ENCODE data around the gene ZNF586.
"Not testable (repeated sequence)": the region's sequence is repeated elsewhere in the genome, so short reads cannot be mapped to it uniquely, and the experiment has no call there.

ZNF586 gene

DNA sequence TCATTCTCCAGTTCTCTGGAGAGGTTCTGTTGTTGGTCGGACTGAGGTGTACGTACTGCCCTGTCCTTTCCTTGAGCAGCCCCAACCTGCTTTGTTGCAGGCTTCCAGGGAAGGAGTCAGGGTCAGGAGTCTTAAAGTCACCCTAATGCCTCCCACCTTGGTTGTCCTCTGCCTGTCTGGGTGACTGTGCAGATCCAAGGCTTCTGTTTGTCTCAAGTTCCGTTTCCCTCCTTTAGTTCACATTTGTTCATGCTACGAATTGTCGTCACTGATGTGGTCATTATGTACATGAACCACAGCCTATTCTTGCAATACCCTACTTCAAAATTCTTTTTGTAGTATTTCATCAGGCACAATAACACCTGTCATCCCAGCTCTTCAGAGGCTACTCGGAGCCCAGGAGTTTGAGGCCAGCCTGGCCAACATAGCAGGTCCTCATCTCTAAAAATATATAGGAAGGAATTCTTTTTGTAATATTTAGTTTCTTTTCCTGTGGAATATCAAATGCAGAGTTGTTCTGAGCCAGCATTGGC is 7.4 kb downstream of the ZNF586 start:
- H3K4me3 ChIP-seq (ENCODE audit: low read depth, low read length), result no peak overlapping the region
- TF ChIP-seq, protein P1, sequence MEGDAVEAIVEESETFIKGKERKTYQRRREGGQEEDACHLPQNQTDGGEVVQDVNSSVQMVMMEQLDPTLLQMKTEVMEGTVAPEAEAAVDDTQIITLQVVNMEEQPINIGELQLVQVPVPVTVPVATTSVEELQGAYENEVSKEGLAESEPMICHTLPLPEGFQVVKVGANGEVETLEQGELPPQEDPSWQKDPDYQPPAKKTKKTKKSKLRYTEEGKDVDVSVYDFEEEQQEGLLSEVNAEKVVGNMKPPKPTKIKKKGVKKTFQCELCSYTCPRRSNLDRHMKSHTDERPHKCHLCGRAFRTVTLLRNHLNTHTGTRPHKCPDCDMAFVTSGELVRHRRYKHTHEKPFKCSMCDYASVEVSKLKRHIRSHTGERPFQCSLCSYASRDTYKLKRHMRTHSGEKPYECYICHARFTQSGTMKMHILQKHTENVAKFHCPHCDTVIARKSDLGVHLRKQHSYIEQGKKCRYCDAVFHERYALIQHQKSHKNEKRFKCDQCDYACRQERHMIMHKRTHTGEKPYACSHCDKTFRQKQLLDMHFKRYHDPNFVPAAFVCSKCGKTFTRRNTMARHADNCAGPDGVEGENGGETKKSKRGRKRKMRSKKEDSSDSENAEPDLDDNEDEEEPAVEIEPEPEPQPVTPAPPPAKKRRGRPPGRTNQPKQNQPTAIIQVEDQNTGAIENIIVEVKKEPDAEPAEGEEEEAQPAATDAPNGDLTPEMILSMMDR (IDR thresholded peaks at IDR 0.05; ENCODE audit: borderline replicate concordance, insufficient read depth, low read depth, low read length), result no peak

DNA sequence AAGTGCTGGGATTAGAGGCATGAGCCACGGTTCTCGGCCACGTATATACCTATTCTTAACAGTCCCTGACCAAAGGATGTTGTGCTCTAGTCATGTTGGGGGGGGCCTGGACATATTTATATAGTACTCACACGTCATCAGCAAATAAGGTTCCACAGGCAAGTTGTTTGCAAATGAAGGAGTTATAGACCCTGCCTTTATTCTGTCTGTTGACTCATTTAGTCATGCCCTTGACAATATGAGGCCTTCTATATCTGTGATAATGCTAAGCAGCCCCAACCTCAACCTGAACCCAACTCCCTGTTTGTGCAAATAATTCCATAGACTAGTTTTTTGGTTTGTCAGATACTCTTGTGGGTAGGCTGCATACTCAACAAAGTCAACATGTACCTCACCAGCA is 8.9 kb downstream of the ZNF586 start:
- TF ChIP-seq, protein P1 (IDR thresholded peaks at IDR 0.05; ENCODE audit: borderline replicate concordance, insufficient read depth, low read depth, low read length), result no peak
- no peak overlapping the region for H3K4me3 ChIP-seq (ENCODE audit: low read depth, low read length)

DNA sequence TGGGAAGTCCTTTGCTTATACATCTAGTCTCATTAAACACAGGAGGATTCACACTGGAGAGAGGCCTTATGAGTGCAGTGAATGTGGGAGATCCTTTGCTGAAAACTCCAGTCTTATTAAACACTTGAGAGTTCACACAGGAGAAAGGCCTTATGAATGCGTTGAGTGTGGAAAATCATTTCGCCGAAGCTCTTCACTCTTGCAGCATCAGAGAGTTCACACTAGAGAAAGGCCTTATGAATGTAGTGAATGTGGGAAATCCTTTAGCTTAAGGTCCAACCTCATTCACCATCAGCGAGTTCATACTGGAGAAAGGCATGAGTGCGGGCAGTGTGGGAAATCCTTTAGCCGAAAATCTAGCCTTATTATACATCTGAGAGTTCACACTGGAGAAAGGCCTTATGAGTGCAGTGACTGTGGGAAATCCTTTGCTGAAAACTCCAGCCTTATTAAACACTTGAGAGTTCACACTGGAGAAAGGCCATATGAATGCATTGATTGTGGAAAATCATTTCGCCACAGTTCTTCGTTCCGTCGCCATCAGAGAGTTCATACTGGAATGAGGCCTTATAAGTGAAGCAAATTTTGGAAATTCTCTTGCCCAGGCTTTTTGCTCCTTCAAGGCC is 9.9 kb downstream of the ZNF586 start:
- TF ChIP-seq, protein P1 (IDR thresholded peaks at IDR 0.05; ENCODE audit: borderline replicate concordance, insufficient read depth, low read depth, low read length), result no peak

DNA sequence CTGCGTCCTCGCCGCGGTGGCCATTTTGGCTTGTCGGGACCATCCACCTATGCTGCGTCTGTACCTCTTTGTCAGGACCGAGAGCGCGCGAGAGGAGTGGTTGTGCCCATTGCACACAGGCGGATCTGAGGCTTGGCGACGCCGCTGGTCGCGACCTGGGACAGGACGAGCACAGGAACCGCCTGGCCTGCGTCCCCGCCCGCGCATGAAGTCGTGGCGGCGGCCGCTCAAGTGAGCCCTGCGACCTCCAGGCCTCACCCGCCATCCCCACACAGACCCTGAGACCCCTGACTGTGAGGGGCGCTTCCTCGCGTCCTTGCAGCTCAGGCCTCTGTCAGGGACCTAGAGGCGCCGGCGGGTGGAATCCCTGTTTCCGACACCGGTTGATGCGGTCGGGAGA is 16.8 kb downstream of the ZNF586 start:
- no peak overlapping the region for H3K4me3 ChIP-seq (ENCODE audit: low read depth, low read length)
- TF ChIP-seq, protein P1 (IDR thresholded peaks at IDR 0.05; ENCODE audit: borderline replicate concordance, insufficient read depth, low read depth, low read length), result no peak

More for the DNA sequence above, 9.9 kb downstream of the ZNF586 start:
- H3K4me3 ChIP-seq (ENCODE audit: low read depth, low read length), result no peak overlapping the region

DNA sequence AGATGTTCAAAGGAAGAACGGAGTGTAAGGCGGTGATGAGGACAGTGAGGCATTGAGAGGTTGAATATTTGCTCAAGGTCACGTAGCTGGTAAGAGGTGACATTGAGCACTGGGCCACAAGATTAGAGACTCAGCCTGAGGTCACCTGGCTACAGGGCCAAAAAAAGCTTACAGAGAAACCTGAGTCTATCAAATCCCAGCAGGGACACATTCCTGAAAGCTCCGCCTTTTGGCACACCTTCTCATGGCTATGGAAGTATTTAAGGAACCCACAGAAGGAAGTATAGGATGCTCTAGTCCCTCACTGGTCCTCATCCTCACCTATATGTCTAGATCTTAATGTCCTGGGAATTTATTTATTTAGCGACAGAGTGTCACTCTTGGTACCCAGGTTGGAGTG is 17.4 kb downstream of the ZNF586 start:
- TF ChIP-seq, protein P1 (IDR thresholded peaks at IDR 0.05; ENCODE audit: borderline replicate concordance, insufficient read depth, low read depth, low read length), result no peak

GRCh38 chr19:57788114-57788692 is 18.7 kb downstream of the ZNF586 start:
- TF ChIP-seq, protein P1 (IDR thresholded peaks at IDR 0.05; ENCODE audit: borderline replicate concordance, insufficient read depth, low read depth, low read length), result no peak
- no peak overlapping the region for H3K4me3 ChIP-seq (ENCODE audit: low read depth, low read length)

More for the DNA sequence above, 17.4 kb downstream of the ZNF586 start:
- H3K4me3 ChIP-seq (ENCODE audit: low read depth, low read length), result no peak overlapping the region

- no peak overlapping the region for H3K4me3 ChIP-seq (ENCODE audit: low read depth, low read length)
- TF ChIP-seq, protein P1 (IDR thresholded peaks at IDR 0.05; ENCODE audit: borderline replicate concordance, insufficient read depth, low read depth, low read length), result no peak
Measured at GRCh38 chr19:57789288-57789687, 19.8 kb downstream of the ZNF586 start.

- not testable (repeated sequence) for H3K4me3 ChIP-seq (ENCODE audit: low read depth, low read length)
Measured at GRCh38 chr19:57796580-57796979, 27.1 kb downstream of the ZNF586 start.

Measured in GM12875 (cell line).